Breast epithelium (tissue), 3 donors: Measurements from ENCODE around the gene FLNB.

ENCODE experiments used
- CTCF ChIP-seq, 3 donors: fragments of 450-650 bp; IDR thresholded peaks; one replicate each; pipeline ENCODE4 v1.5.1; 2016 to 2017; ENCODE audit warnings: antibody characterized with exemption in 3 of 3, mild to moderate bottlenecking in 3 of 3, moderate library complexity in 3 of 3
- POLR2A ChIP-seq: fragments of 450-650 bp; IDR thresholded peaks from one replicate; pipeline ENCODE4 v1.6.1; 2016; ENCODE audit warnings: antibody characterized with exemption, mild to moderate bottlenecking, moderate library complexity

GRCh38 chr3:58121183-58121582 is 113.0 kb downstream of the FLNB start:
- TF ChIP-seq CTCF (IDR thresholded peaks at IDR 0.05): no peak
- no peak for TF ChIP-seq POLR2A
